OCI-LY7 (cell line): ENCODE data around the gene CACNB2. TPM values are rescaled to one million over a fixed set of nuclear protein-coding genes. Genes with fewer than 3 reads are reported as not detected.

Source experiments
- BruUV-seq: library from RNA; stranded (reverse); fragments of 400-500 nt; replicated peaks from 2 replicates; lab custom pipeline; 2021; lab: Mats Ljungman, UMichigan
- CTCF ChIA-PET: fragments of 300-600 bp; sonication (Branson Sonifier 250); formaldehyde crosslinking; loops from one replicate; lab custom pipeline; 2022; ENCODE audit warnings: antibody characterized with exemption; ENCODE audit not compliant: unreplicated experiment; lab: Charles Lee
- POLR2A ChIA-PET: fragments of 300-600 bp; sonication (Branson Sonifier 250); formaldehyde crosslinking; loops from one replicate; lab custom pipeline; 2022; ENCODE audit warnings: antibody characterized with exemption; lab: Charles Lee
- DNase-seq: peaks from one replicate; pipeline ENCODE4 v3.0.0-alpha.2; 2015; ENCODE audit warnings: low spot score
- H2AFZ ChIP-seq: fragments of 200-600 bp; sonication (generic), shearing (Covaris generic); 2 replicates; pipeline ENCODE4 v1.6.1; 2014; ENCODE audit warnings: mild to moderate bottlenecking, antibody characterized with exemption, low read length, moderate library complexity
- H3K27ac ChIP-seq: fragments of 200-600 bp; sonication (generic); 2 replicates; pipeline ENCODE4 v1.5.1; 2014; ENCODE audit warnings: mixed run types, low read depth, mild to moderate bottlenecking, moderate library complexity, low read length, inconsistent platforms; ENCODE audit not compliant: poor library complexity, severe bottlenecking
- H3K36me3 ChIP-seq: fragments of 200-600 bp; sonication (generic); 2 replicates; pipeline ENCODE4 v1.6.1; 2014; ENCODE audit warnings: mild to moderate bottlenecking, antibody characterized with exemption, low read length, moderate library complexity, mixed read lengths; ENCODE audit not compliant: insufficient read depth
- H3K4me1 ChIP-seq: fragments of 200-600 bp; sonication (generic); 2 replicates; pipeline ENCODE4 v1.5.1; 2014; ENCODE audit warnings: mild to moderate bottlenecking, low read length; ENCODE audit not compliant: insufficient read depth, poor library complexity, severe bottlenecking
- H3K4me2 ChIP-seq: fragments of 200-600 bp; sonication (generic); 2 replicates; pipeline ENCODE4 v1.6.1; 2014; ENCODE audit warnings: mild to moderate bottlenecking, low read length
- H3K4me3 ChIP-seq: fragments of 200-600 bp; sonication (generic); 2 replicates; pipeline ENCODE4 v1.5.1; 2014; ENCODE audit warnings: mild to moderate bottlenecking, low read depth, low read length; ENCODE audit not compliant: poor library complexity, severe bottlenecking
- H3K79me2 ChIP-seq: fragments of 200-600 bp; sonication (generic); 2 replicates; pipeline ENCODE4 v1.6.1; 2016; ENCODE audit warnings: low read depth, mild to moderate bottlenecking, low read length, moderate library complexity, mixed read lengths; ENCODE audit not compliant: insufficient read depth
- H3K9me2 ChIP-seq: fragments of 200-600 bp; sonication (generic); 2 replicates; pipeline ENCODE4 v1.6.1; 2016; ENCODE audit warnings: mild to moderate bottlenecking, low read length, mixed read lengths; ENCODE audit not compliant: insufficient read depth
- H3K9me3 ChIP-seq: fragments of 200-600 bp; sonication (generic); 2 replicates; pipeline ENCODE4 v1.6.1; 2014; ENCODE audit warnings: mild to moderate bottlenecking, mixed run types, low read length, mixed read lengths
- H4K20me1 ChIP-seq: fragments of 200-600 bp; sonication (generic); 2 replicates; pipeline ENCODE4 v1.6.1; 2014; ENCODE audit warnings: mild to moderate bottlenecking, antibody characterized with exemption, low read length, moderate library complexity, mixed read lengths; ENCODE audit not compliant: insufficient read depth
- CTCF ChIP-seq: fragments of 200-600 bp; sonication (generic); conservative IDR thresholded peaks from 2 replicates; pipeline ENCODE4 v1.5.1; 2014; ENCODE audit warnings: mild to moderate bottlenecking, antibody characterized with exemption, low read length, moderate library complexity, mixed read lengths
- EZH2phosphoT487 ChIP-seq: fragments of 200-600 bp; sonication (generic); IDR thresholded peaks from 2 replicates; pipeline ENCODE4 v1.6.1; 2018; ENCODE audit warnings: low read depth, borderline replicate concordance, mild to moderate bottlenecking, mixed run types, antibody characterized with exemption, low read length, moderate library complexity, mixed read lengths
- intact Hi-C: fragments of 100-400 bp; cut with micrococcal nuclease; formaldehyde crosslinking; loops from one replicate; pipeline ENCODE4 v1.10.0; 2022; ENCODE audit not compliant: unreplicated experiment
- total RNA-seq, 2 experiments: library from RNA; depleted of rRNA in 1 of 2; stranded (reverse); fragments of >200 nt in 1 of 2; shearing (Covaris generic) in 1 of 2; gene quantifications; 2 replicates each; pipeline ENCODE4 v1.2.3, GENCODE V29; 2014 to 2022

The CACNB2 gene
- total RNA-seq, 2 experiments from 2014 or later, result not detected

GRCh38 chr10:18319628-18320027 lies 179.4 kb downstream of the CACNB2 start:
- H3K9me3 ChIP-seq, result no peaks in the 10 kb centered on the region
- POLR2A ChIA-PET, result interaction anchor here (1.2 kb wide), 1 partner anchor 8 kb away, joined by 3 read pairs; no protein-coding TSS in a partner anchor
- no peaks in the 10 kb centered on the region for H3K36me3 ChIP-seq
- no peaks in the 10 kb centered on the region for H4K20me1 ChIP-seq
- H3K9me2 ChIP-seq, result no peaks in the 10 kb centered on the region
- no peaks in the 10 kb centered on the region for H3K79me2 ChIP-seq
- no peak overlapping the region for H3K4me3 ChIP-seq
- CTCF ChIA-PET, result no interaction called here
- no peak overlapping the region for H2AFZ ChIP-seq
- no TSS peak for BruUV-seq
- DNase-seq, result no peak
- no peaks in the 10 kb centered on the region for H3K4me1 ChIP-seq
- H3K27ac ChIP-seq, result no peak overlapping the region
- intact Hi-C loops, result no loop called here
- no peak overlapping the region for H3K4me2 ChIP-seq
- no peak for TF ChIP-seq EZH2phosphoT487
- no peak for TF ChIP-seq CTCF

- ChIA-PET POLR2A (no interaction called here), CTCF (no interaction called here)
- TF ChIP-seq CTCF, result no peak
- TF ChIP-seq EZH2phosphoT487, result no peak
These were observed 181.1 kb downstream of the CACNB2 start for GRCh38 chr10:18321371-18321770.

GRCh38 chr10:18323916-18324315 lies 183.7 kb downstream of the CACNB2 start:
- H3K4me2 ChIP-seq, result no peak overlapping the region
- TF ChIP-seq CTCF, result no peak
- TF ChIP-seq EZH2phosphoT487, result no peak
- no peaks in the 10 kb centered on the region for H3K9me3 ChIP-seq
- CTCF ChIA-PET, result no interaction called here
- no peak overlapping the region for H3K27ac ChIP-seq
- BruUV-seq, result no TSS peak
- no peak for DNase-seq
- POLR2A ChIA-PET, result no interaction called here
- H3K79me2 ChIP-seq, result no peaks in the 10 kb centered on the region
- H3K4me3 ChIP-seq, result no peak overlapping the region
- H3K9me2 ChIP-seq, result no peaks in the 10 kb centered on the region
- H3K4me1 ChIP-seq, result no peaks in the 10 kb centered on the region
- intact Hi-C loops, result no loop called here
- no peaks in the 10 kb centered on the region for H3K36me3 ChIP-seq
- H4K20me1 ChIP-seq, result no peaks in the 10 kb centered on the region
- no peak overlapping the region for H2AFZ ChIP-seq

More at GRCh38 chr10:18321371-18321770, 181.1 kb downstream of the CACNB2 start:
- no peak overlapping the region for H3K4me3 ChIP-seq
- BruUV-seq, result no TSS peak
- no peaks in the 10 kb centered on the region for H3K9me2 ChIP-seq
- H4K20me1 ChIP-seq, result no peaks in the 10 kb centered on the region
- intact Hi-C loops, result no loop called here
- H3K9me3 ChIP-seq, result no peaks in the 10 kb centered on the region
- H3K4me2 ChIP-seq, result no peak overlapping the region
- no peak overlapping the region for H2AFZ ChIP-seq
- H3K79me2 ChIP-seq, result no peaks in the 10 kb centered on the region
- H3K27ac ChIP-seq, result no peak overlapping the region
- DNase-seq, result no peak
- no peaks in the 10 kb centered on the region for H3K36me3 ChIP-seq
- H3K4me1 ChIP-seq, result no peaks in the 10 kb centered on the region
